Measurements from ENCODE around the gene CCDC50.

CCDC50 gene

DNA sequence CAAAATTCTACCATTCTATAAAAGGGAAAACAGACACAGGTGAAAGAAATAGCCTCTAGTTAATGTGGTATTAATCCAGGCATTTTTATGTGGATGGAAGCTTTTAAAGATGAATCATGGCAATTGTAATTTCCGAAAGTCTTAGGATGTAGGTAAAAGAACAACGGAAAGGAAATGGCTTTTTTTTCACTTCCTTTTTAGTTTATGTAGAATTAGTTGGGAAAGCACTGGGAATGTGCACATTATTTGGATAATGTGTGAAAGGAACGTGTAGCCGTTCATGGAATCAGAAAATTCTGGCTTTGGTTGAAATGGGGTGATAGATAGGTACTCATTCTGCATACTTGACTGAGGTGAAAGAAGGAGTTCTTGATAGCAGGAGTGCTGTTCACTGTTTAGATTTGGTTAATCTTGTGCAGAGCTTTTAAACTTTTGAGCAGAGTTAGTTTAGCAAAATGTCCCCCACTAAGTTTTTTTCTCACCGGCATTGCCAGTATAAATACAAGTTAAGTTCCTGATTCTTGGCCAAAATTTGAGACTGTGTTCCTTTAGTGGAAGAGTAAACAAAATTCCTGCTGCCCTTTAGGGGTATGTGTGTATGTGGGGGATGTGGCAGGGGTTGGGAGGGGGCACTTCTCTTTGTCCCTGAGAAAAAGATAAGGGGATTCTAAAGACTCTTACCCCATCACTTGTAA lies 21.3 kb downstream of the CCDC50 start:
- no peak for DNase-seq

- no peak for DNase-seq
Measured at GRCh38 chr3:191352014-191352413, 22.8 kb downstream of the CCDC50 start.

- no peak for DNase-seq
Measured at GRCh38 chr3:191353022-191353777, 24.0 kb downstream of the CCDC50 start.

GRCh38 chr3:191355406-191355805 lies 26.2 kb downstream of the CCDC50 start:
- DNase-seq, result no peak

GRCh38 chr3:191356631-191357439 lies 27.6 kb downstream of the CCDC50 start:
- DNase-seq, result peak; percentile 85

DNA sequence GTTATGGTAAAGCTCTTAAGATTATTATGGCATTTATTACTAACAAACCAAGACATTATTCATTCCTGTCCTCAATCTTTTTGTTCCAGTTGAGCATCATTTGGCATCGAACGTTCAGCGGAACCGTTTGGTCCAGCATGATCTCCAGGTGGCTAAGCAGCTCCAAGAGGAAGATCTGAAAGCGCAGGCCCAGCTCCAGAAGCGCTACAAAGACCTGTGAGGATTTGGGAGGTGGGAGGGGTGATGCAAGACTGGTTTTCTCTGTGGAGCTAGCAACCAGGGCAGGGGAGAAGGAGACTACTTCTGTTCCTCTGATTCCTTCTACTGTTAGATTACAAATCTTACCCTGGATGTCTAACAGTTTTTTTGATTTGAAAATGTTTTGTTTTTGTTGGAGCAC lies 28.7 kb downstream of the CCDC50 start:
- DNase-seq, result no peak

DNA sequence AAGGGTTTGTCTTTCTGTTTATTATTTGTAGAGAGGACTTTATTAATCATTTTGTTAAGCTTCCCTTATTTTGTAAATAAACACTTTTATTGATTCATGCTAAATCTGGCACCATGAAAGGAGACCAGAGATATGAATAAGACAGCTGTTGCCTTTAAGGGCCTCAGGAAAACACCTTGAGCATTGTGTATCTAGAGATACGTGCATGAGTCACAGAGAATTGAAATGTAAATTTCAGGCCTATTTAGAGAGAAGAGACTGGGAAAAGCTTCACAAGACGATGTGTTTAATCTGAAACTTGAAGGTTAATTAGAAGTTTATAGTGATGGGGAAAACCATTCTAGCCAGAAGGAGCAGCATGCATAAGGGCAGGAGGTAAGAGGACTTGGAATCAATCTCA lies 29.7 kb downstream of the CCDC50 start:
- DNase-seq, result no peak

GRCh38 chr3:191360620-191361019 lies 31.4 kb downstream of the CCDC50 start:
- no peak for DNase-seq

DNA sequence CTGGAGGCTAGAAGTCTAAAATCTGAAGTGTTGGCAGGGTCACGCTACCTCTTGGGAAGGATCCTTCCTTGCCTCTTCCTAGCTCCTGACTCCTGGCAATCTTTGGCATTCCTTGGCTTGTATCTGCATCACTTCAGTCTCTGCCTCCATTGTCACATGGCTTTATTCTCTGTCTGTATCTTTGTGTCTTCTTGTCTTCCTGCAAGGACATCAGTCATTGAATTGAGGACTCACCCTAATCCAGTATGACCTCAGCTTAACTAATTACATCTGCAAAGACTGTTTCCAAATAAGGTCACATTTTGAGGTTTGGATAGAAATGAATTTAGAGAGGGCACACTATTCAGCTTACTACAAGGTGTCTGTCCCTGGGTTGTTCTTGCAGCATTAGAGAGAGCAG lies 32.3 kb downstream of the CCDC50 start:
- no peak for DNase-seq

DNA sequence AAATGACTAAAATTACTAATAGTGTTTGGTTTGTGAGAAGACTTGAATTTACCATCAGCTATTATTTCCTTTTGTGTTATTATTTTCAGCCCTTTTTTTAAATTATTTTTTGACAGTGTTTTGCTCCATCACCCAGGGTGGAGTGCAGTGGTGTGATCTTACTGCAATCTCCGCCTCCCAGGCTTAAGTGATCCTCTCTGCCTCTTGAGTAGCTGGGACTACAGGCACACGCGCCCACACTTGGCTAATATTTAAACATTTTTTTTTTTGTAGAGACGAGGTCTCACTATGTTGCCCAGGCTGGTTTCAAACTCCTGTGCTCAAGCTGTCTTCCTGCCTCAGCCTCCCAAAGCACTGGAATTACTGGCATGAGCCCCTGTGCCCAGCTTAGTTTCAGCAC lies 32.8 kb downstream of the CCDC50 start:
- DNase-seq, result no peak

GRCh38 chr3:191362524-191363090 lies 33.4 kb downstream of the CCDC50 start:
- no peak for DNase-seq

DNA sequence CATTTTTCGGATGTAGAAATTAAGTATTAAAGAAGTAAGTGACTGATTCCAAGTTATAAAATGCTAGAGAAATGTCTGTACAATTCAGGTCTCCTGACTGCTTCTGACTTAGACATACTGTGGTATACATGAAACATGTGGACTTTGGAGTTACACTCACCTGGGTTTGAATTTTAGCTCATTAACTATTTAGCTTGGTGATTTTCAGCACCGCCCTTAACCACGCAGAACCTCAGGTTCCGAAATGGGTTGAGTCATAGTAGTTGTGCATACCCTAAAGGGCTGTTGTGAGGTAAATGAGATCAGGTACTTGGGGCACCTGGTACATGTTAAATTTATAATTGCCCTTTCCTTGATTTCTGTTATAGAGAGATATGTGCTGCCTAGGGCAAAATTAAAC lies 34.0 kb downstream of the CCDC50 start:
- DNase-seq, result no peak

- DNase-seq, result no peak
Measured at GRCh38 chr3:191366675-191367074, 37.5 kb downstream of the CCDC50 start.

DNA sequence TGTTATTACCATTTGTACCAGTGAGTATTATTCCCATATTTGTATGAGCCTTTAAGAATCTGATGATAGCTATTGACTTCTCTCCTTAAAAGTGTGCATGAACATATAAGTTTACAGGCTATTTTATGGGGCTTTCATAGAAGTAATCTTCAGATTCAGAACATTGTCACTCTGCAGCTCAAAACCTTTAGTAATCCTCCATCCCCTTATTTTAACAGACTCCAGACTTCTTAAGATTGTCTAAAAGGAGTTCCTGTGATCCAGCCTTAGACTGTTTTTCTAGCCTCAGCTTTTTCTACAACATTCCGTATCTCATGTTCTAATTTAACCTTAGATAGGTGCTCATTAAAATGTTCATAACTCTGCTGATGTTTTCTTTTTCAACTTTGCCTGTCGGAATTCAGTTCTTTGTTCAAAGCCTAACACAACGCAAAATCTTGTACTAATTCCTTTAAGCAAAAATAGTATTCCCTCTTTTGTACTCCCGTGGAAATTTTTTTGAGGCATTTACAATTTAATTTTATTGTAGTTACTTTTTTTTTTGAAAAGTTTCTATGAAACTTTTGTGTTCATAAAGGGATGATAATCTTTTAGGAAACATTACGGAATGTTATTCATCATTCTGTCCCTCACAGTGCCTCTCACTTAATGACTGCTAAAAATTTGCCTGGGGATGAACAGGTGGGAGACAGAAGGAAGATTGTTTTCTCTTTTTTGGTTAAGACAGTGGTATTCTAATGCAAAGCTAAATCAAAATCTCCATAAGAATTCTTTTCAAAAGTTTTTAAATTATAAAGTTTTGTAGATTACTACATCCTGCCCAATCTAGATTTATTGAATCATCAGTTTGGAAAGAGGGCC lies 39.8 kb downstream of the CCDC50 start:
- DNase-seq, result no peak

- peak; percentile 77 for DNase-seq
Measured at GRCh38 chr3:191369616-191370010, 40.4 kb downstream of the CCDC50 start.

- no peak for DNase-seq
Measured at GRCh38 chr3:191372122-191372521, 42.9 kb downstream of the CCDC50 start.

- no peak for DNase-seq
Measured at GRCh38 chr3:191373327-191373726, 44.1 kb downstream of the CCDC50 start.

DNA sequence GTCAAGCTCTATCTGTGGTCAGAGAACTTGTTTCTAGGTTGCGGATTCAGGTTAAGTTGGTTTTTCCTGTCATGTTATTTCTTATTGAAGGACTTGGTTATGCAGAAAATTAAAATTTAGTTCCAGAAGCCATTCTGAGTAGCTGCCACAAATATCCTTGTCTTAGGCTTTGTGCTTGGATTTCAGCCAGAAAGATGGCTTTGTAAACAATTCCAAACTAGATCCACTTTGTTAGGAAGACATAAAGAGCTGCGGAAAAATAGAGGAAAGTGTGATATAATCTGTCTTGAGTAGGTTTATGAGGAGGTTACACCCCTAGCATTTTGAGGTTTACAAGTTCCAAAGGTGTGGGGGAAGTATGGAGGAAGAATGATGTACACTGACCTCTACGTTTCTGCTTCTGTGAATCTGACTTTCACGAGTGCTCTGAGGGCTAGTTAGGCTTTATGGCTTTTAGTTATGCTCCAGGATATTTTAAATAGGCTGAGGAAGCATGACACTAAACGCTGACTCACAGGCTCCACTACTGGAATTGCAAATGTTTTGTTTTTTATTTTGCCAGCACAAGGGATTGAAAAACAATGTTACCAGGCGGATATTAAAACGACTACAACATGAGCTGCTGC lies 47.4 kb downstream of the CCDC50 start:
- DNase-seq, result peak; percentile 56

- DNase-seq, result no peak
Measured at GRCh38 chr3:191378142-191378812, 49.1 kb downstream of the CCDC50 start.

GRCh38 chr3:191379446-191379845 lies 50.3 kb downstream of the CCDC50 start:
- DNase-seq, result no peak

DNA sequence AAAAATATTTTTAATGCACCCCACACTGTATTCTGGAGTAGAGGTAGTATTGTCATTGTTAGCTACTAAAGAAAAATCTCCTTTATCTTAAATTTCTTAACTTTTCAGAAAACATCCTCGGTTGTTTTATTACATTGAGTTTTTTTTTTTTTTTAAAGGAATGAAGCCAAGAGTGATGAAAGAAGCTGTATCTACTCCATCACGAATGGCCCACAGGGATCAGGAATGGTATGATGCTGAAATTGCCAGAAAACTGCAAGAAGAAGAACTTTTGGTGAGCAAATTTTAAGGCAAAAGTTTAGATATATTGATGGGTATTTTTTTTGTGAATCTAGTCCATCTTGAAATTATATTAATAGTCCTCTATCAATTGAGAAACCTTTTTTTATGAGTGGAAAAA lies 50.8 kb downstream of the CCDC50 start:
- DNase-seq, result no peak
